Measurements from ENCODE around the gene GNAT1.

DNA sequence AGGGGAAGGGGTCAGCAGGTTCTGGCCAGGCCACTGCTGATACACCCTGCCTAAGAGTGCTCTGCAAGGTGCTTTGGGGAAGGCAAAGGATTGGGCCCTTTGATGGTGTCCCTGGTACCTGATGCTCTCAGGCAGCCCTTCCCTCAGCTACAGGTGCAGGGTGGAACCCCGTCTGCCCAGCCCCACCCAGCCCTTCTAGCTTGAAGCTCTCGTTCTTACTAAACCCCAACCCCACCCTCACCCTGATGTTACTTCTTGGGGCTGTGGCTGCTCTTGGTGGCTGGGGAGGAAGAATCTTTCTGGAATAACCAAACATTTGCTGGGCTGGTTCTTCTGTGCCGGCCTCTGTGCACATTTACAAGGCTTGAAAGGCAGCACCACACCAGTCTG lies 51.0 kb downstream of the GNAT1 start:
- no peak for TF ChIP-seq SUZ12 (IDR thresholded peaks at IDR 0.05; ENCODE audit: extremely low read depth, insufficient read depth, insufficient read length)
- TF ChIP-seq ZNF274 (IDR thresholded peaks at IDR 0.05; ENCODE audit: low read depth, low read length), result no peak
- TF ChIP-seq YY1 (IDR thresholded peaks at IDR 0.05; ENCODE audit: insufficient read depth, insufficient read length), result no peak

Data from NT2/D1 (cell line).